Gastrocnemius medialis (tissue), 4 donors: ENCODE results near the gene DCUN1D5. TPM values are rescaled to one million over a fixed set of nuclear protein-coding genes. Genes with fewer than 3 reads are reported as not detected.

Source experiments
- ATAC-seq, 2 donors: fragments of 150-250 bp; one replicate each; pipeline ENCODE4 v1.9.1; 2016
- DNase-seq, 2 donors: peaks; one replicate each; pipeline ENCODE4 v3.0.0-alpha.2; 2019
- H3K27ac ChIP-seq, 4 donors: fragments of 200-600 bp; sonication (generic); 1 replicate in 1 of 4; 2 replicates in 3 of 4; pipeline ENCODE4 v1.5.1; 2016 to 2018; ENCODE audit warnings: mild to moderate bottlenecking in 2 of 4, moderate library complexity in 1 of 4
- H3K27me3 ChIP-seq, 3 donors: fragments of 200-600 bp; sonication (generic) in 2 of 3; 1 replicate in 1 of 3; 2 replicates in 2 of 3; pipeline versions ENCODE4 v1.5.1 to v1.6.0; 2016 to 2019; ENCODE audit warnings: mild to moderate bottlenecking in 1 of 3, moderate library complexity in 1 of 3
- H3K36me3 ChIP-seq, 2 donors: fragments of 200-600 bp; sonication (generic) in 1 of 2; one replicate each; pipeline ENCODE4 v1.5.1; 2017 to 2018
- H3K4me1 ChIP-seq, 2 donors: fragments of 200-600 bp; sonication (generic) in 1 of 2; one replicate each; pipeline ENCODE4 v1.5.1; 2016 to 2017; ENCODE audit warnings: mild to moderate bottlenecking in 2 of 2
- H3K4me3 ChIP-seq, 4 donors: fragments of 200-600 bp; sonication (generic) in 3 of 4; 1 replicate in 1 of 4; 2 replicates in 3 of 4; pipeline ENCODE4 v1.5.1; 2016 to 2019; ENCODE audit warnings: mild to moderate bottlenecking in 2 of 4
- H3K9me3 ChIP-seq, 3 donors: fragments of 200-600 bp; sonication (generic) in 2 of 3; 1 replicate in 1 of 3; 2 replicates in 2 of 3; pipeline ENCODE4 v1.5.1; 2016 to 2019
- CTCF ChIP-seq, 5 experiments: fragments of 450-650 bp in 3 of 5; fragments of 200-600 bp in 2 of 5; sonication (generic) in 2 of 5; IDR thresholded peaks in 4 of 5; conservative IDR thresholded peaks in 1 of 5; 1 replicate in 4 of 5; 2 replicates in 1 of 5; pipeline ENCODE4 v1.5.1; 2016 to 2019; ENCODE audit warnings: antibody characterized with exemption in 5 of 5, mild to moderate bottlenecking in 3 of 5, moderate library complexity in 3 of 5
- POLR2A ChIP-seq, 2 donors: fragments of 450-650 bp; IDR thresholded peaks; one replicate each; pipeline ENCODE4 v1.6.1; 2017; ENCODE audit warnings: antibody characterized with exemption in 2 of 2, mild to moderate bottlenecking in 2 of 2, moderate library complexity in 2 of 2
- in situ Hi-C, 4 donors: fragments of 200-750 bp; cut with MboI; loops; one replicate each; pipeline versions ENCODE4 v1.15.0 to v1.8.0; 2017; ENCODE audit warnings: low sequenced_read_pairs in 4 of 4
- intact Hi-C: fragments of 100-400 bp; cut with DNase I; formaldehyde crosslinking; loops from one replicate; pipeline ENCODE4 v1.15.1; 2023; ENCODE audit warnings: low total_unique reads
- total RNA-seq, 4 donors: library from RNA; depleted of rRNA; stranded (reverse); fragments of >200 nt; gene quantifications; one replicate each; pipeline versions ENCODE4 v1.1.0 to v1.2.3, GENCODE V29; 2016

DCUN1D5 gene
- total RNA-seq, 4 donors from 2014 or later, result 31.6 to 57.5 (median 50.8) TPM

DNA sequence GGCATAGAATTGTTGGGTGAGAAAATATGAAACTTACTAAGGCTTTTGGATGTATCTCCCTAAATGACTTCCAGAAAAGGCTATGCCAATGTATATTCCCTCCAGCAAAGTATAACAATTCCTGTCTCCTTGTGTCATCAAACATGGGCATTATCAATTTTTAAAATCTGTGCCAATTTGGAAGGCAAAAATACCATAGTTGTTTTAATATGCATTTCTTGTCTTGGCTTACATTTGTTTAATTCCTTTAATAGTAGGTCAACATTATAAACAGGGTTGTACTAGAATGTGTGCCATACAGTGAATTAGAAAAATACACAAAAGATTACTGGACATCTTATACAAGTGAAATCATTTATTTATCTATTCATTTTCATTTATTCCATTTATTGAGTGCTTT, 41.6 kb downstream of the DCUN1D5 start:
- TF ChIP-seq POLR2A (IDR thresholded peaks at IDR 0.05) (no peak), CTCF (IDR thresholded peaks at IDR 0.05 in 4 of 5, conservative IDR thresholded peaks at IDR 0.05 in 1 of 5) (no peak)
- Histone ChIP-seq H3K4me1 (no peaks in the 10 kb centered on the region), H3K27me3 (no peaks in the 10 kb centered on the region), H3K27ac (no peak overlapping the region), H3K9me3 (no peaks in the 10 kb centered on the region), H3K4me3 (no peak overlapping the region), H3K36me3 (no peaks in the 10 kb centered on the region)
- ATAC-seq (no peak), DNase-seq (no peak)
- intact Hi-C loops, result no loop called here
- in situ Hi-C loops, result no loop called here

- DNase-seq (no peak), ATAC-seq (no peak)
- Histone ChIP-seq H3K36me3 (no peaks in the 10 kb centered on the region), H3K27me3 (no peaks in the 10 kb centered on the region), H3K4me3 (no peak overlapping the region), H3K27ac (no peak overlapping the region), H3K4me1 (no peaks in the 10 kb centered on the region), H3K9me3 (no peaks in the 10 kb centered on the region)
- intact Hi-C loops, result no loop called here
- in situ Hi-C loops, result no loop called here
- TF ChIP-seq CTCF (IDR thresholded peaks at IDR 0.05 in 4 of 5, conservative IDR thresholded peaks at IDR 0.05 in 1 of 5) (no peak), POLR2A (IDR thresholded peaks at IDR 0.05) (no peak)
Measured at GRCh38 chr11:103047837-103048236, 44.1 kb downstream of the DCUN1D5 start.

DNA sequence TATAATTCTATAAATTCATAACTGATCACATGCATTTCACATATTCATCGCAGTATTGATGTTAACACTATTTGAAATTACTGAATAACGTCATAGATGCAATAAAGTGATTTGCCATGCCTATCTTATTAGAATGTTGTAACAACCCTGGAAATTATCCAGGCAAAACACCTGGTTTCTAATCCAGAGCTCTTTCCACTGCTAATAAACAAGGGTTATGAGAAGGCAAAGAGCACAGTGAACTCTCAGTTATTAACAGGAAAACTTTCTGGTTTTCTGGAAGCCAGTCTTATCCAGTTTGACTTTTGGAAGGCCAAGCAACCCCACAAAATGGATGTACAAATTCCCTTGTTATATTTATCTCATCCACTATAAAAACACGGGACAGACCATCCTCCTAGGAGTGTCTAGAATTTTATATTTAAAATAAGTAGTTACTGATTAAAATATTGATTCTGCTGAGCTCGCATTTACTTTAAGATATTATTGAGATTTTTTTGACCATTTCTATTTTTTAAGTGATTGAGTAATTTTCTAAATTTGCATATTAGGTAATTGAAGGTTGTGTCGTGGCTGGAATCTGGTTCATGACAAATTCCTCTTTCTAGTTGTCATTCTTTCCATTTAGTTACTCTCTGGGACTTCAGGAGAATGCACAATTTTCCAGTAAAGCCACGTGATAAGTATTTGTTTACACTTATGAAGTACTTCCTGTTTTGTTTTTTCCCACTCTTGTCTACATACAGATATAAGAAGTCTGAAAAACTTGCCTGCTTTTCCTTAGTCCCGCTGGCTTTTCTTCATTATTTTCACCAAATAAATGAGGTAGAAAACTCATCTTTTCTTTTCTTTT, 47.9 kb downstream of the DCUN1D5 start:
- Histone ChIP-seq H3K4me1 (no peaks in the 10 kb centered on the region), H3K27ac (no peak overlapping the region), H3K27me3 (no peaks in the 10 kb centered on the region), H3K36me3 (no peaks in the 10 kb centered on the region), H3K9me3 (no peaks in the 10 kb centered on the region), H3K4me3 (no peak overlapping the region)
- intact Hi-C loops (no loop called here), in situ Hi-C loops (no loop called here)
- DNase-seq, result no peak
- TF ChIP-seq CTCF (IDR thresholded peaks at IDR 0.05 in 4 of 5, conservative IDR thresholded peaks at IDR 0.05 in 1 of 5) (no peak), POLR2A (IDR thresholded peaks at IDR 0.05) (no peak)
- no peak for ATAC-seq

DNA sequence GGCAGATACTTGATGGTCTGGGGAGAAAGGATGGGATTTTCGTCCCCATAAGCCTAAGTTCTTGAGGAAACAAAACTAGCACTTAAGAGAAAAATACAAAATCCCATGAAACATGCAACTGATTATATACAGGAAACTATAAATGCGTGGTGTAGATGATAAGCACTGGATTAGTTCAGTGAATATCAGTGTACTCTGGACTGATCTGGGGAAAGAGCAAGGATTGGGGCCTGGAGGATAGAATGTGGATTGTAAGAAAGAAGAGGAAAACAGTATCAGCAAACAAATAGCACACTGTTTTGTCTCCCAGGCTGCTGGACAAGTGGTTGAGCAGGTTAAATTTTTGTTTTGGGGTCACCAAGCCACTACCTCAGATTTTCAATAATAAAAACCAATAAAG, 49.8 kb downstream of the DCUN1D5 start:
- no peak overlapping the region for H3K27ac ChIP-seq
- no peaks in the 10 kb centered on the region for H3K36me3 ChIP-seq
- DNase-seq (no peak), ATAC-seq (no peak)
- H3K4me1 ChIP-seq, result no peaks in the 10 kb centered on the region
- in situ Hi-C loops (no loop called here), intact Hi-C loops (no loop called here)
- H3K9me3 ChIP-seq, result no peaks in the 10 kb centered on the region
- TF ChIP-seq CTCF (IDR thresholded peaks at IDR 0.05 in 4 of 5, conservative IDR thresholded peaks at IDR 0.05 in 1 of 5) (no peak), POLR2A (IDR thresholded peaks at IDR 0.05) (no peak)
- no peaks in the 10 kb centered on the region for H3K27me3 ChIP-seq
- no peak overlapping the region for H3K4me3 ChIP-seq
